T47D (cell line): ENCODE results near the gene FAM20C.
"Not testable (repeated sequence)": the region's sequence is repeated elsewhere in the genome, so short reads cannot be mapped to it uniquely, and the experiment has no call there.

Experiments used
- DNase-seq, 2 experiments: peaks; one replicate each; pipeline versions ENCODE4 v3.0.0 to v3.0.0-alpha.2; 2011 to 2012; ENCODE audit warnings: low read depth in 1 of 2, low spot score in 1 of 2
- JUND ChIP-seq: IDR thresholded peaks from 2 replicates; pipeline ENCODE4 v1.6.1; 2012; ENCODE audit warnings: low read depth
- in situ Hi-C: cut with HindIII; loops from 2 replicates; pipeline ENCODE4 v1.10.0; 2016; ENCODE audit warnings: low sequenced_read_pairs, low pct_unique_long_range_greater_than_20kb

FAM20C gene

DNA sequence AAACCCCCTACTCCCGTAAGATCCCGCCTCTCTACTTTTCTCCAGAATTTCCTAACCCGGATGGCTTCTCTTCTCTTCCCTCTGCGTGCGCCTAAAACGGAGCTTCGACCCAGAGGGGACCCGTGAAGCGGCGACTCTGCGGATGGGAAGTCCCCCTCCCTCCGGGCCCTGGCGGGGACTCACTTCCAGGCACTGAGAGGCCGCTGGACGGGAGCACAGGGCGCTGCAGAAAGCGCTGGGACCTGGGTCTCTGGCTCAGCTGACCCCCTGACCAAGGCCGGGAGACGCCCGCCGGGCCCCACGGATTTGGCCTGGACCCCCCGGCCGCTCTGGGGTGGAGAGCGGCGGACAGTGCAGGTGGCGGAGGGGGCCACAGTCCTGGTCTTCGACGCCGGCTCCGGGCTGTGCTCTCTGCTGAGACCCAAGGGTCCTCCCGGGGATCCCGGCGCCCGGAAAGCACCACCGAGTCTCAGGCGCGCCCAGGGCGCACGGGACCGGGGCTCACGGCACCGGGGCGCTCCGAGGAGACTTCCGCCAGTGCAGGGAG is 96.9 kb downstream of the FAM20C start:
- in situ Hi-C loops, result no loop called here
- no peak for TF ChIP-seq JUND
- DNase-seq, result no peak

DNA sequence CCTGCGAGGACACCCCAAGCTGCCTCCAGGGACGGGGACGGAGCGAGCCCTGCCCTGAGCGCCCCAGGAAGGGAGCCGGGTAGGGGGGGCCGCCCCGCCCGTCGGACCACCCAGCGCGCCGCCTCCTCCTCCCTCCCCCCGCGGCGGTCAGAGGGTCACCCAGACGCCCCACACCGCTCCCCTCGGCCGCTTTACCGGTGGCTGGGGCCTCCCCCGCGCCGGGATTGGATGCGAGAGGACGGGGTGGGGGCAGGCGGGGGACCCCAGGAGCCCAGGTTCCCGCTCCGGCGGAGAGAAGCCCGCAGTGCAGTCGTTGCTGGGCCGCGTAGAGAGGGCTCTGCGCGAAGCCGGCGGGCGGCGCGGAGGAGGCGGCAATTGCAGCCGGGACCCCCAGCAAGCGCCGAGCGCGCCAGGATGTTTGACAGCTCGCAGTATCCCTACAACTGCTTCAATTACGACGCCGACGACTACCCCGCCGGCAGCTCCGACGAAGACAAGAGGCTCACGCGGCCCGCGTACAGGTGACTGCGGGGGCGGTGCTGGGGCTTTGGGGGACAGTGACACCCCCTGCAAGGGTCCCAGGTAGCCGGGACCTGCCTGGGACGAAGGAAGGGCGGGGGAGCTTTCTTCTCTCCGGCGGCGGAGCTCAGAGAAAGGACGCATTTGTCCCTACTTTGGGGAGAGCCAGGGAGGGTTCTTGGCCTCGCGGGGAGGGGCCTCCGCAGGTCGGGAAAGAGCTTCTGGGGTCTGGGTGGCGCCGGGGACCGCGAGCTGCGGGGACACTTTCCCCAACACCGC is 97.6 kb downstream of the FAM20C start, which contains the start of gene FOXL3:
FOXL3 (plus strand) TSS at position 415 of the 798 bp plus-strand sequence; CDS start at position 415, 0 bp downstream.
- no peak for DNase-seq
- TF ChIP-seq JUND, result no peak
- in situ Hi-C loops, result no loop called here

DNA sequence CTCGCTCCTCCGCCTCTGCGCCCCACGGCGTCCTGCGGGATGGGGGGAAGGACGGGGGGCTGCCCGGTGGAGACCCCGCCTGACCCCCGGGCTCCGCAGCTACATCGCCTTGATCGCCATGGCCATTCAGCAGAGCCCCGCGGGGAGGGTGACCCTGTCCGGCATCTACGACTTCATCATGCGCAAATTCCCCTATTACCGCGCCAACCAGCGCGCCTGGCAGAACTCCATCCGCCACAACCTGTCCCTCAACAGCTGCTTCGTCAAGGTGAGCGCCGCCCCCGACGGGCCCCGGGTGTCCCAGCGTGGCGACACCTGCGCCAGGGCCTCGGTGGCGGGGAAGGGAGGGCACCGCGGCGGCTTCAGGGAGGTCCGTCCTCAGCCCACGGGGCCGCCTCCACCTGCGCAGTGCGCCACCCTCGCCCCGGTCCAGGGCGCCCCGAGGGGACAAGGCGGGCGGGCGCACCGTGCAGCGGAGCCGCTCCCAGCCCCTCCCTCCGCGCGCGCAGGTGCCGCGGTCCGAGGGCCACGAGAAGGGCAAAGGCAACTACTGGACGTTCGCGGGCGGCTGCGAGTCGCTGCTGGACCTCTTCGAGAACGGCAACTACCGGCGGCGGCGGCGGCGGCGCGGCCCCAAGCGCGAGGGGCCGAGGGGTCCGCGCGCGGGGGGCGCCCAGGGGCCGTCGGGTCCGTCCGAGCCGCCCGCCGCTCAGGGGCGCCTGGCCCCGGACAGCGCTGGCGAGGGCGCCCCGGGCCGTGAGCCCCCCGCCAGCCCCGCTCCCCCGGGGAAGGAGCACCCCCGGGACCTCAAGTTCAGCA is 98.4 kb downstream of the FAM20C start:
- DNase-seq, result no peak
- in situ Hi-C loops, result no loop called here
- no peak for TF ChIP-seq JUND

DNA sequence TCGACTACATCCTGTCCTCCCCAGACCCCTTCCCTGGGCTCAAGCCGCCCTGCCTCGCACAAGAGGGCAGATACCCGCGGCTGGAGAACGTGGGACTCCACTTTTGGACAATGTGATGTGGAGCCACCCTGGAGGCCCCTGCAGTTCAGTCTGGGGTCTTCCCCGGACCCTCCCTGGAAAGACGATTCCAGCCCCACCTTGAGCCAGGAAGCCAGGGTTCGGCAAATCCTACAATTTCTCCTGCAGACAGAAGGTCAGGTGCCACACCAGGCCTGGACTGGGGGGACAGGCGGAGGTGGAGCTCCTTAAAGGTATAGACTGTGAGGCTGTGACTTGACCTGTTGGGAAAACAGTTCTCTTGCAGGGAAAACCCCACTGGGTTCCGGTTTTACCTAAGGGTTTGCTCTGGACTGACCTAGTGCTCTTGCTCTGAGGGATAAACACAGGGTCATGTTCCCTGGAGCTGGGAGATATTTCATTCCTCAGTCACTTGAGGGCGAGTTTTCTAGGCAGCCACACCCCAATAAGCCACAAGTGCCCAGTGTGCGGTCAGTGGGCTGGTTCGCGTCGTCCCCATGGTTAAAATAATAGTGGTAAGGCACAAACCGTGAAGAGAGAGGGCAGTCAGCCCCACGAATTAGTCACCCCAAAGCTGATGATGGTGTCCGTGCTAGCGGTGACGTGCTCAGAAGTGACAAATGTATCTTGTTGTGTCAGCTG is 99.2 kb downstream of the FAM20C start:
- TF ChIP-seq JUND, result no peak
- in situ Hi-C loops, result no loop called here

DNA sequence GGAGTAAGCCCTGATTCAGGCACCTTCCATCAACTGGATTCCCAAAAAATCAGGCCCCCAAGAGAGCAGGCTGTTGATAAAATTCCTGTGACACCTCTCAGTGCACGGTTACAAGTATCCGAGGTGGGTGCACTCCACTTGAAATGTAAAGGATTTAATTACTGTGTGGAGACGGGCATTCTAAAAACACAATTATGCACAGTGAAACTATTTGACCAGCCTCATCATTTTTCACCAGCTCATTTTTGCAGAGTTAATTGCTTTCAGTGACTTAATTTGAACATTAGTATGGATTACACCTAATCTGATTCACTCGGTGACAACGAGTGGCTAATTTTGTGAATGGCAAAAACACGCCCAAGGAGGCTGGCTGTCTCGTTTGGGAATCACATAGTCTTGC is 99.9 kb downstream of the FAM20C start:
- in situ Hi-C loops, result no loop called here
- DNase-seq, result no peak
- TF ChIP-seq JUND, result no peak

More for the DNA sequence above, 99.2 kb downstream of the FAM20C start:
- DNase-seq, result no peak

DNA sequence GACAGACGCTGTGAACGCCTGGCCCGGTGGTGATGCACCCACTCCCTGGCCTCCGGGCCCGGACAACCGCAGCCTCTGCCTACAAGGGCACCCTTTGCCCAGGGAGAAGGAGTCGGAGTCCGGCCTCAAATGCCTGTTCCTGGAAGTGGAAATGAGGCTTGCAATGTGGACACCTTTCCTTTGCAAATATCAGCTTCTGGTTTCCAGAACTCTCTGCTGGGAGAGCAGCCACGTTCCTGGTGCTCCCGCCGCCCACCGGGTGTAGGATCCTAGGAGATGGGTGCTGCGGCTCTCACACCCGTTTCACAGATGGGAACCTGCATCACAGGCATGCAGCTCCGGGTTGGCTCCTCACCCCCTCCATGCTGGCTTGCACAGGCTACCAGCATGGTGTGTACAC is 100.5 kb downstream of the FAM20C start:
- no peak for TF ChIP-seq JUND
- DNase-seq, result no peak
- in situ Hi-C loops, result no loop called here

DNA sequence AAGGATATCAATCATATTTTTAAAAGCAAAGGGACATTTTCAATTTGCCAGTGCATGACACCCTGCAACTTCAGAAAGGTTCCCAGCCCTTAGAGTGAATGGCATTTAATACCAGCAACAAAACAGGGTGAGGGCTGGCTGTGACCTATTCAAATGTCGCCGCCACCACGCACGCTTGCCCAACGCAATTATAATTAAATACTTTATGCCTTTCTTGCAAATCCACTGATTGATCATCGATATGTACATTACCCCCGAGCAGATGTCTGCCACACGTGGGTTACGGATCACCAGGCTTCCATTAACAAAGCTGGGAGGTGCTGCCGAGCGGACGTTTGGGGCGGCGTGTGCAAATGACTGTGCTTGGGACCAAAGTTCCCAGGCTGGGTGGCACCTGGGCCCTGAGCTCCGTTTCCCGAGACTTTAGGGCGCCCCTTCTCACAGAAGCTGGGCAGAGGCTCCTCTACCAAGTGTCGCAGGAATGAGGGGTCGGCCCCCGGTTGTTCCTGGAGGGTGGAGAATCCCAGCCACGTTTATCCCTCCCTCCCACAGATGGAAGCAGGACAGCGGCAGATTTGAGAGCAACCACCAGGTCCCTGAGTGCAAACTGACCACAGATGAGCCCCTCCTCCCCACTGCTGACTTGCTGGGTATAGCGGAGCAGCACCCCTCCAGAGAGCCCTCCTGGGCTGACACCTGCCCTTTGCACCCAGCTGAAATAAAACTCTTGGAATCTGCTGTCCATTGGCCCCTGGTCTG is 101.5 kb downstream of the FAM20C start:
- DNase-seq, result no peak
- in situ Hi-C loops, result no loop called here
- no peak for TF ChIP-seq JUND

DNA sequence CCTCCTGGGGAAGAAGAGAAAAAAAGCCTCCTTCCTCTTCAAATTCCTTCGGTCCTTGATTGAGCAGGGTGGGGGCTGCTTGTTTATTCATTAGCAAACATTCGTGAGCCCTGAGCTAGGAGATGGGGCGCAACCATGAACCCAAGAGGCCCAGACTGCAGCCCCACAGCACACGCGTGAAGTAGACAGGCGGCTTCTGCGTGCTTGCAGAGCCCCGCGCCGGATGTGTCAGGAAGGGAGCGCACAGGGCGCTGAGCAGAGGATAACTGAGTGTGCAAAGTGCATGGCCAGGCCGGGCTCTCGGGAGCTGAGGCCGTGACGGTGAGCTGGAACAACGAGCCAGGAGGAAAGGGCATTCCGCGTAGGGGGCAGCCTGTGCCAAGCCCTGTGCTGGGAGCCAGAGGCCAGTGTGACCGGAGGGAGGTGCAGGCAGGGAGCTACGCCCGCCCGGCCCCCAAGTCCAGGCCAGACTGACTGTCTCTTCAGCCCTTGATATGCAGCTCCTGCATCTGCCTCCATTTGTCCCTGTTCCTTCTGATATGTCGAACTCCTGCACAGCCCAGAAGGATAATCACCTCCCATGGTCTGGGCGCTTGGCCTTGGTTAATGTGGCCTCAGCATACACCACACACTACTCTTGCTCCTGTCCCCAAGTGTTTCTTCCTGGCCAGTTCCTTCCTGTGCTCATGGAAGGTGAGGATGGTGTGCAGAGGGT is 102.2 kb downstream of the FAM20C start:
- no peak for DNase-seq
- no peak for TF ChIP-seq JUND
- in situ Hi-C loops, result no loop called here

DNA sequence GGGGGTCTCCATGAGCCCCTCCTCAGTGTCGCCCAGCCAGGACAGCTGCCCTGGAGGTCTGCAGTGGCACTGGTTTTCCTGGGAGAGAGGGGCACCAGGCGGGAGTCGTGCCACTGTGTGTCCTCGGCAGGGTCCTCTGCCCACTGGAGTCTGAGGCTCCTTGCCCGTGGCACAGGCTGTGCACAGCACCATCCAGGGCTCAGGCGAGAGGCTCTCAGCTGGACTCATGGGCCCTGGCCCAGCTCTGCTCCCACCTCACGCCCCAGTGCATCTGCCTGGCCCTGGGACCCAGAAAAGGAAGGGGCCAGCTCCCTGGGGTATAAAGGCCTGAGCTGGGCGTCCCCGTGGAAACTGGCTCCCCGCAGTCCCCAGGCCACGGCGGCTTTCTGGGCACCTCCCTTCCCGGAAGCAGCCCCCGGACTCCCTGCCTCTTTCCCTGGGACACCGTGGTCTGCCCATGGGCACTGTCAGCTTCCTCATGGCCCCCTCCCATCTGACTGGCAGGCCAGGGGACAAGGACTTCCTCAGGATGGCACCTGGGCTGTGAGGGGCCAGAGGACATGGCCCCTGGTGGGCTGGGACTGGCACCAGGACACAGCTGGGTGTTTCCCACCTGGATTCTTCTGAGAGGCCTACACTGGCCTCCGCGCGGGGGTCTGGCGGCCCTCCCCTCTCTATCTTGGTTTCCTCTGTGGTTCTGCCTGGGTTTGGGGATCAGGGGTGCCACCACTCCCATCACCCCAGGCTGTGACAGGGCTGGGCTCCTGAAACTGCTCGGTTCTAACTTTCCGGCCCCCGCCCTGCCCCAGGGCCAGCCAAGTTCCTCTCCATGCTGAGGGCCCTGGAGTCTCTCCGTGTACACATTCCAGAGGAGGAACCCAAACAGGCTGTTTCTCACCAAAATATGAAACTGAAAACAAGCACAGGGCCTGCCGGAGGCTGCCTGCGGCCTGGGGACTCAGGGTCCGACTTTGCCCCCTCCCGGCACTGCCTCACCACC is 103.1 kb downstream of the FAM20C start:
- no peak for TF ChIP-seq JUND
- in situ Hi-C loops, result no loop called here
- no peak for DNase-seq

DNA sequence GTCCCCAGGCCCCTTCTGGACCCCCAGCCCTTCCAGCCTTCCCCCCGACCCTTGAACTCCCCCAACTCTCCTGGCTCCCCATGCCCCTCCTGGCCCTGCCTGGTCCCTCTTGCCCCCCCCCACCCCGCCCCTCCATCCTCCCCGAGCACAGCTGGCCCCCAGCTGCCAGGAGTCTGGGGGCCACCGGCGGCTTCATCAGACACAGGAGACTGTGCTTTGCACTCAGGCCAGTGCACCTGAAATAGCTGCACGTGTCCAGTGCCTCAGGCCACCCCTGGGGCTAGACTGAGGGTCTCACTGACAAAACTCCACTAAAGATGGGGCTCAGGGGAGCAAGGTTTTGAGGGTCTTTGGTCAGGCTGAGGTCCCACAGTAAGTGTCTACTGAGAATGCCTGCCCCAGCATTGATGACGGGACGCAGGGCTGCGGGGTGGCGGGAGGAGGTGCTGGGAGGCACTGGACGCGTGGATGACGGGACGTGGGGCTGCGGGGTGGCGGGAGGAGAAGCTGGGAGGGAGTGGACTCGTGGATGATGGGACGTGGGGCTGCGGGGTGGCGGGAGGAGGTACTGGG is 104.1 kb downstream of the FAM20C start:
- DNase-seq, result no peak
- in situ Hi-C loops, result no loop called here
- TF ChIP-seq JUND, result no peak

DNA sequence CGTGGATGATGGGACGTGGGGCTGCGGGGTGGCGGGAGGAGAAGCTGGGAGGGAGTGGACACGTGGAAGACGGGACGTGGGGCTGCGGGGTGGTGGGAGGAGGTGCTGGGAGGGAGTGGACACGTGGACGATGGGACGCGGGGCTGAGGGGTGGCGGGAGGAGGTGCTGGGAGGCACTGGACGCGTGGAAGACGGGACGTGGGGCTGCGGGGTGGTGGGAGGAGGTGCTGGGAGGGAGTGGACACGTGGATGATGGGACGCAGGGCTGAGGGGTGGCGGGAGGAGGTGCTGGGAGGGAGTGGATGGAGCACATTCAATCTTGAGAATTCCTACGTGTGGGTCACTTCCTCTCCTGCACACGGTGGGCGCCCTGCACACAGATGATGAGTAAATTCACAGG is 104.8 kb downstream of the FAM20C start:
- DNase-seq, in situ Hi-C loops: not testable (repeated sequence)
